Measurements from ENCODE around the gene DLX5.

The DLX5 gene

GRCh38 chr7:96989859-96990317 is 34.7 kb downstream of the DLX5 start:
- no peak for DNase-seq

GRCh38 chr7:96989241-96989858 is 35.3 kb downstream of the DLX5 start:
- DNase-seq, result no peak

- DNase-seq, result no peak
Observed at GRCh38 chr7:96987719-96988118, 36.9 kb downstream of the DLX5 start.

- no peak for DNase-seq
Observed at GRCh38 chr7:96986901-96987300, 37.7 kb downstream of the DLX5 start.

- no peak for DNase-seq
Observed at GRCh38 chr7:96985992-96986391, 38.6 kb downstream of the DLX5 start.

- no peak for DNase-seq
Observed at GRCh38 chr7:96982586-96982985, 42.0 kb downstream of the DLX5 start.

- no peak for DNase-seq
Observed at GRCh38 chr7:96979551-96980276, 44.9 kb downstream of the DLX5 start.

GRCh38 chr7:96977445-96977844 is 47.2 kb downstream of the DLX5 start:
- DNase-seq, result no peak

- no peak for DNase-seq
Observed at GRCh38 chr7:96976106-96976505, 48.5 kb downstream of the DLX5 start.

GRCh38 chr7:96973986-96974385 is 50.6 kb downstream of the DLX5 start:
- no peak for DNase-seq

GRCh38 chr7:96970739-96971138 is 53.9 kb downstream of the DLX5 start:
- no peak for DNase-seq
